IPS DF 19.7 (cell line): ENCODE data around the gene PIK3AP1.
"Not testable (repeated sequence)": the region's sequence is repeated elsewhere in the genome, so short reads cannot be mapped to it uniquely, and the experiment has no call there.

Experiments used
- DNase-seq: peaks from one replicate; pipeline ENCODE4 v3.0.0-alpha.2; 2013; ENCODE audit warnings: low read depth, low spot score

The PIK3AP1 gene

GRCh38 chr10:96720422-96721206 lies at the start of gene PIK3AP1:
Gene PIK3AP1 (minus strand): TSS chr10:96720514. CDS start chr10:96720394, 120 bp downstream.
- no peak for DNase-seq

GRCh38 chr10:96768136-96768535 lies 47.8 kb upstream of the PIK3AP1 start:
- no peak for DNase-seq

DNA sequence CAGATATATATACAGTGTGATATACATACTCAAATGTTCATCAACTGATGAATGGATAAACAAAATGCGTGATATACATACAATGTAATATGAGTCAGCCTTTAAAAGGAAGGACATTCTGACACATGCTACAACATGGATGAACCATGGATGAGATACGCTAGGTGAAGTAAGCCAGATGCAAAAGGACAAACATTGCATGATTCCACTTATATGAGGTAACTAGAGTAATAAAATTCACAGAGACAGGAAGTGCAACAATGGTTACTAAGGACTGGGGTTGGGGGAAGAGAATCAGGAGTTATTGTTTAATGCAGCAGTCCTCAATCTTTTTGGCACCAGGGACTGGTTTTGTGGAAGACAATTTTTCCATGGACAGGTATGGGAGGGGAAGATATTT lies 47.3 kb upstream of the PIK3AP1 start:
- DNase-seq: no peak

DNA sequence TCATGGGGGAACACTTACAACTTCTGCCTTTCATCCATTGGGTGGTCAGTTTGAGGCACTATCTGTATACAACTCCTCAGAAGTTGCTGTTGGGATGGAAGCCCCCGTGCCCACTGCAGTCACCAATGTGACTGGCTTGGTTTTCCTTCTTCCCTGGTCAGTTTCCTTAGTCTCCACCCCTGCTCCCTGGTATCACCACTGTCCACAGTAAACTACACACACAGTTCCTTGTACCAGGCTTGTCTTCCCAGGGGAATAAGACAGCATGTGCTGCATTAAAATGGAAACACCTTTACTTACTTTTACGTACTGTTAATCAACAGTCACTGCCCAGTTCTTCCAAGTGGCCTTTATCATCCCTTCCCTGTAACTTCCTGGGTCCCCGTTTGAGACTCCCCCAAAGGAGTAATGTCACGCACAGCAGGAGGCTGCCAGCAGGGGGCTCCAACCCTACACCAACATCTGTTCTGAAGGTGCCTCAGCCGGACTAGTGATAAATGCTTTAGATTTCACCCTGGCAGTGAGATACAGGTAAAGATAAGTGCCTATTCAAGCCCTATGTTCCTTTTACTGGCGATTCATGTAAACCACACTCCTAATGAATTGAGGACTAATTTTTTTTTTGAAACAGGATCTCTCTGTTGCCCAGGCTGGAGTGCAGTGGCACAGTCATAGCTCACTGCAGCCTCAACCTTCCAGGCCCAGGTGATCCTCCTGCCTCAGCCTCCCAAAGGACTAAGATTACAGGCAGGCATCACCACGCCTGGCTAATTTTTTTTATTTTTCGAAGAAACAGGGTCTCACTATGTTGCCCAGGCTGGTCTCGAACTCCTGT lies 45.3 kb upstream of the PIK3AP1 start:
- no peak for DNase-seq

- no peak for DNase-seq
These were observed 44.2 kb upstream of the PIK3AP1 start for GRCh38 chr10:96764425-96765060.

- no peak for DNase-seq
These were observed 38.1 kb upstream of the PIK3AP1 start for GRCh38 chr10:96758423-96758822.

DNA sequence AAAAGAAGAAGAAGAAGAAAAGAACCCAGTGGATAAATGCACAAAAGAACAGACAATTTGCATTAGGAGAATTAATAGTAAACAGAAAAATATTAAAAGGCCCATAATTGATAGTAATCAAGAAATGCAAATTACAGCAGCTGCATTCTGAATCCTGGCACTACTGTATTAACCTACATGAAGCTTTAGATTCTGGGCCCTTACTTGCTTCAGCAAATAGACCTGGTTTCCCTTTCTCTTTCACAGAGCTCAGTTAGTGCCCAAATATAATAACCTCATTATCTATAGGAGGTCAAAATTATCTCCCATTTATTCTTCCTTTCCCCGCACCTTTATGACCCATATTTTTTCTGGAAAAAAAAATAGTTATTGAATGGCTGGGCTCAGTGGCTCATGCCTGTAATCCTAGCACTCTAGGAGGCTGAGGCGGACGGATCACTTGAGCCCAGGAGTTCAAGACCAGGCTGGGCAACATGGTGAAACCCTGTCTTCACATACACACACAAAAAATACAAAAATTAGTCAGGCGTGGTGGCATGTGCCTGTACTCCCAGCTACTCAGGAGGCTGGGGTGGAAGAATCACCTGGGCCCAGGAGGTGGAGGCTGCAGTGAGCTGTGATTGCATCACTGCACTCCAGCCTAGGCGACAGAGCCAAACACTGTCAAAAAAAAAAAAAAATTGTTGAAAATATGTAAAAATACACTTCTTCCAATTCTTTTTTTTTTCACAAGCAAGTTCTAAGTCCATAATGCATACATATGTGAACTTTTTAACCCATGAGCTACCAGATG lies 36.0 kb upstream of the PIK3AP1 start:
- no peak for DNase-seq

- DNase-seq: no peak
These were observed 33.6 kb upstream of the PIK3AP1 start for GRCh38 chr10:96753956-96754355.

DNA sequence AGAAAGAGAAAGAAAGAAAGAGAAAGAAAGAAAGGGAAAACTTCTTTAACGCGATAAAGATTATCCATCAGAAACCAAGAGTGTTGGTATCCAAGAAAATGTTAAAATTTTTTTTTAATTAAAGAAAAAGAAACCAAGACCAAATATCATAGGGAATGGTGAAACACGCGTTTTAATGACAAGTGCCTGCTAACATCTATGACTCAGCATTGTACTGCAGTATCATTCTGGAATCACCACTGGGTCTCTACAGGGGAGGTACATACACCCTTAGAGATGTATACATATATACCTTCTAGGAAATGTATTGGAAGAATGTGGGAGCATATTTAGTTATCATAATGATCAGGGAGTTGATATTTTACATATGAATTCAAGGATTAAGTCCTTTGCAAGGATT lies 32.1 kb upstream of the PIK3AP1 start:
- no peak for DNase-seq

- DNase-seq: not testable (repeated sequence)
These were observed 30.0 kb upstream of the PIK3AP1 start for GRCh38 chr10:96750316-96750715.

DNA sequence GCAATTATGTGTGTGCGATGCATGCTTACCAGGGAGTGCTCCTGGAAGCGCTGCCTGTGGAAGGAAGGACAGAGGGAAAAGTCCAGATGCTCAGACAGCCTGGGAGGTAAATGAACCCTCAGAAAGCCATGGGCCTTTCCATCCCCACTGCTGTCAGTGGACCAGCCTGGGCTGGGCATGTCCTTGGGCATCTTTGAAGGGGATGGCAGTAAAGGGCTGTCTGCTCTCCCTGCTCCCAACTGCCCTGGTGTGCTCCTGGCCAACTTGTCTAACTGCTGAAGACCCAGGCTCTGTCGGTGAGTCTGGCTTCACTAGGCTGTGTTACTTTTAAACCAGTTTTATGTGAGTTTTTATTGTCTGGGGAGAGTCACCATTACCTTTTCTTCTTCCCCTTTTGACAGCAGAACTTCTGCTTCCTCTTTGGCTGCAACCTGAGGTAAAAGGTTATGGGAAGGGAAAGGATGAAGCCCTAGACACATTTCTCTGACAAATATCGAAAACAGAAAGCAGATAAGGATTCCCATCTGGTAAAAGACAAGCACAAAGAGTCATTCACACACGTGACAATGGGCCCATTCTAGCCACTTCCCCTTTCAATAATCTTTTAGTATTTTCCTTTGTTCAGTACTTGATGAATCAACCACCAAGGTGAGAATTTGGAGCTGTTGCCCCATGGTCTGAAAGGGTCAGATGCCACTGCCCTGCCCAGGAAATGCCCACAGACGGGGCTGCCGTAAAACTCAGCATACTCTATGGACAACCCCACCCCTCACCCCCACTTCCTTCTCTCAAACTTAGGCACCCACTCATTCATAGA lies 27.6 kb upstream of the PIK3AP1 start:
- no peak for DNase-seq

- DNase-seq: no peak
These were observed 26.2 kb upstream of the PIK3AP1 start for GRCh38 chr10:96746503-96746902.

- DNase-seq: no peak
These were observed 25.6 kb upstream of the PIK3AP1 start for GRCh38 chr10:96745950-96746349.

DNA sequence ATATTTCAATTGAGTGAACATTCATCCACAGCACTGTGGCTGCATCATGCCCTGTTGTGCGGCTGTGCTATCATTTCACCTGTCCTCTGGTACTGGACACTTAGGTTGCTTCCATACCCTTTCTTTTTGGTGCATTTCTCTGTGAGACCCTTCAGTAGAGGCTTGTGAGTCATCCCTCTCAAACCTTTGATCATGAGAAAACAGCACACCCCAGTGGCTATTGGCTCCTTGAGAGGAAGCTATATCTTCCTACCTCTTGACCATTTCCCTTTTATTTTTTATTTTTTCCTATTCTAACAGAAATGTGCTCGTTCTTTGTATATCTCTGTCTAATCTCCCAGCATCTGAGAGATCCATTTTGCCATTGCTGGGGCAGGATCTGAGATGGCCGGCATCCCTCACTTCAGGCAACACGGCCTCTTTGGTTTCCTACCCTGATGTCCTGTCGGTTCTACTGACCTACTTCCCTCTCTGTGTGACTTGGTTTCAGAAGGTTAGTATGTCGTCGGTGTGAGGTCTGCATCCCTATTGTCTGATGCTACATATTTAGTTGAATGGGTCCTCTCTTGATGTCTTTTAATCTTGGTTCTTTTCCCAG lies 23.8 kb upstream of the PIK3AP1 start:
- DNase-seq: no peak

DNA sequence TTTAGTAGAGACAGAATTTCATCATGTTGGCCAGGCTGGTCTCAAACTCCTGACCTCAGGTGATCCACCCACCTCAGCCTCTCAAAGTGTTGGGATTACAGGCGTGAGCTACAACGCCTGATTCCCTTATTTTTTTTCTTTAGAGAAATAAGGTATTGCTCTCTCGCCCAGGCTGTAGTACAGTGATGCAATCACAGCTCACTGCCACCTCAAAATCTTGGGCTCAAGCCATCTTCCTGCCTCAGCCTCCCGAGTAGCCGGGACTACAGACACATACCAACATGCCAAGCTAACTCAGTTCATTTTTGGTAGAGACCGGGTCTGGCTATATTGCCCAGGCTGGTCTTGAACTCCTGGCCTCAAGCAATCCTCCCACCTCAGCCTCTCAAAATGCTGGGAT lies 21.2 kb upstream of the PIK3AP1 start:
- not testable (repeated sequence) for DNase-seq

DNA sequence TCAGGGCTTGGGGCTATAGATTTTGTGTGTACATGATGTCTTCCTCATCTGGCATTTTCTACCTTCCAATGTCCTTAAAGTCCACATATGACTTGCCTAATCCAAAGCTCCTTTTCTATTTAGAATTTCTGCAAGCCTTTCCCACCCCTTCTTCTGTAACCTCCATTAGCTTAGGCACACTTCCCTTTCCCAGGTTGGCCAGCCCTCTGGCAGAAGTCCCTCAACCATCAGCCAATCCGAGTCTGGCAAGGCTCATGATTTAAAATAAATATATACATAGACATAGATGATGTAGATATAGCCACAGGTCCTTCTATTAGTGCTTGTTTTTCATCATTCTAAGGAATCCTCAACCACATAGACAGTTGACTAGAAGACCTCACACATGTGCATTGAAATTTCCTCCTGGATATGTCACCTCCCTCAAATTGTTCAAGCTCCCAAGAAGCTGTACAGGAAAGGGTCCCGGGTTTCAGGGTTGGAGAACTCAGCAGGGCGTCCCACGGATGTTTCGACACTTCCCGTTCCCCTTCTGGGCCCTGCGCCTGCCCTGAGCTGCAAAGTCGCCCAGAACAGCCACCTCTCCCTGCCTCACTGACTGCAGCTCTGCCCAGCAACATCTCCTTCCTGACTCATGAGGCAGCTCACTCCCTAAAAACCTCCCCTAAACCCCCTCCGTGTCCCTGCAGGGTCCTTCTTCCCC lies 20.4 kb upstream of the PIK3AP1 start:
- no peak for DNase-seq

- no peak for DNase-seq
These were observed 19.8 kb upstream of the PIK3AP1 start for GRCh38 chr10:96740141-96740540.

DNA sequence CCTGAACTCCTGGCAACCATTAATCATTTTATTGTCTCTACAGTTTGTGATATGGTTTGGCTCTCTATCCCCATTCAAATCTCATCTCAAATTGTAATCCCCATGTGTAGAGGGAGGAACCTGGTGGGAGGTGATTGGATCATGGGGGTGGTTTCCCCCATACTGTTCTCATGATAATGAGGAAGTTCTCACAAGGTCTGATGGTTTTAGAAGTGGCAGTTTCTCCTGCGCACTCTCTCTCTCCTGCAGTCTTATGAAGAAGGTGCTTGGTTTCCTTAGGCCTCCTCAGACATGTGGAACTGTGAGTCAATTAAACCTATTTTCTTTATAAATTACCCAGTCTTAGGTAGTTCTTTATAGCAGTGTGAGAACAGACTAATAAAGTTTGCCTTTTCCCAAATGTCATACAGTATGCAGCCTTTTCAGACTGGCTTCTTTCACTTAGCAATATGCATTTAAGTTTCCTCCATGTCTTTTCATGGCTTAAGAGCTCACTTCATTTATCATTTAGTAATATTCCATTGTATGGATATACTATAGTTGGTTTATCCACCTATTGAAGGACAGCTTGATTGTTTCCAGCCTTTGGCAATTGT lies 17.1 kb upstream of the PIK3AP1 start:
- not testable (repeated sequence) for DNase-seq

DNA sequence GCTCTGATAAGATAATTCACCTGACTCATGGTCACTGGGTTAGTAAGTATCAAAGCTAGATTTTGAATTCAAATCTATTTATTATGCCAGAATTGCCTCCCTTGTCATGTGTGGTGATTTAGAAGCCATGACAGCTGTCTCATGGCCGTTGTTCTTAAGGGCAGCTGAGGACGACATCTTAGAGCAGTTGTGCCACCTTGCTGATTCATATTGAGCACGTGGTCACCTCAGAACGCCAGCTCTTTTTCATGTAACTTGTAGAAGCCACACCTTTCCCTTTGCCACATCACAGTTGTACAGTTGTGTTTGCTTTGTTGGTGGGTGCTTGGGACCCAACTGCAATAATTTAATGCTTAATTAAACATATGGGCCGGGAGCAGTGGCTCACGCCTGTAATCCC lies 4.3 kb upstream of the PIK3AP1 start:
- no peak for DNase-seq
